ENCODE data around the gene NAE1.
A peak's percentile ranks its signal among the peaks of the same experiment; 100 is the strongest.
"Not testable (repeated sequence)": the region's sequence is repeated elsewhere in the genome, so short reads cannot be mapped to it uniquely, and the experiment has no call there.

Gene NAE1

DNA sequence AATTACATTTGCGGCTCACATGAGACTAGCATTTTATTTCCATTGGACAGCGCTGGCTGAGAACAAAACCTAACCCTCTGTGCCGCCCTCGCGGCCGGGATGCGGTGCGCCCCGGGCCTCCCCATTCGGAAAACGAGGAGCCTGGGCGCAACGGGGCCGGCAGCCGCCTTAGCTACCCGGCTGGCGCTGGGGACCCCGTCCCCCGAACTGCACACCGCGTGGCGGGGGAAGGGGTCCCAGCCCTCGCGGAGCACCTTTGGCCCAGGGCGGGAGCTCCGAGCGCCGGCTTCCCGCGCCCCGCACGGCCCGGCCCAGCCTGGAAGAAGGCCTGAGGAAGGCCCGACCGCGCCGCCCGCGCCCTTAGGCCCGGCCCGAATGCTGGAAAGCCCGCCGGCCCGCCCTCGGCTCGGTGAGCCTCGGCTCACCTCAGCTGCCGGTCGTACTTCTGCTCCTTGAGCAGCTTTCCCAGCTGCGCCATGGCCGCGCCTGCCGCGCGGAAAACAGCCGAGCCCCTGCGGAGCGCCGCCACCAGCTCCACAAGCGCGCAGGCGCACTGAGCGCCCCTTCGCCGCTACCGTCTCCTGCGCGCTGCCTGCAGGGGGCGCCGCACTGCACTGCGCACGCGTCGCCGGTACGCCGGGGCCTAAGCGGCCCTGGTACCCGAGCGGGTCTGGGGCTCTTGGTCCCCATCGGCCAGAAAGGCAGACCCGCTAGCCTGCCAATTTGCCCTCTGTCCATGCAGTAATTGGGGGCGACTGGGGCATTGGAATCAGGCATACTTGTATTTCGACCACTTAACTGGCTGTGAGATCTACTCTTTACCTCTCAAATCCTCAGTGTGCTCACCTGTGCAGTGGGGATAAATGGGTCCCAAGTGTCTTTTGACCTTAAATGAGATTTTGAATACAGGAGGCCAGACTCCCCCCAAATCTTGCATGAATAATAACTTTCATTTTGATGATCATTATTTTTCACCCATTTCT is at the start of gene NAE1:
TSS of gene NAE1 (minus strand) at position 555 of the 983 bp plus-strand sequence. CDS start at position 478, 77 bp downstream.
- DNase-seq = peak; percentile 62

DNA sequence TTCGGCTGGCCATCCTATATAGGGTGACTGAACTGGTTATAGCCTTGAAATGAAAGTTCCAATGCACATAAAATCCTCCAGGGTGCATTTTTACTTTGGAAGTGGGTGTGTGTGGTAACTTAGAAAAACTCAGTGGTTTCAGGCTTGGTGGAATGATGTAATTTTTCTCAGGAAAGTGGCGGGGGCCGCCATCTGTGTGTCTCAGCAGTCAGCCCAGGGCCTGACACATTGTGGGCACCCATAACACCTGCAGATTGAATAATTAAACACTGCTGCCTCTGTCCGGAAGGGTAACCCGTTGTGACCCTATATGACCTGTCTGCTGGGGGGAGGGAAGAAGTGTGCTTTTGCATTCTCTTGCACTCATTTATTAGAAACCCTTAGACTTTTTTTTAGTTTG is 47.3 kb upstream of the NAE1 start:
- peak; percentile 72 for DNase-seq

DNA sequence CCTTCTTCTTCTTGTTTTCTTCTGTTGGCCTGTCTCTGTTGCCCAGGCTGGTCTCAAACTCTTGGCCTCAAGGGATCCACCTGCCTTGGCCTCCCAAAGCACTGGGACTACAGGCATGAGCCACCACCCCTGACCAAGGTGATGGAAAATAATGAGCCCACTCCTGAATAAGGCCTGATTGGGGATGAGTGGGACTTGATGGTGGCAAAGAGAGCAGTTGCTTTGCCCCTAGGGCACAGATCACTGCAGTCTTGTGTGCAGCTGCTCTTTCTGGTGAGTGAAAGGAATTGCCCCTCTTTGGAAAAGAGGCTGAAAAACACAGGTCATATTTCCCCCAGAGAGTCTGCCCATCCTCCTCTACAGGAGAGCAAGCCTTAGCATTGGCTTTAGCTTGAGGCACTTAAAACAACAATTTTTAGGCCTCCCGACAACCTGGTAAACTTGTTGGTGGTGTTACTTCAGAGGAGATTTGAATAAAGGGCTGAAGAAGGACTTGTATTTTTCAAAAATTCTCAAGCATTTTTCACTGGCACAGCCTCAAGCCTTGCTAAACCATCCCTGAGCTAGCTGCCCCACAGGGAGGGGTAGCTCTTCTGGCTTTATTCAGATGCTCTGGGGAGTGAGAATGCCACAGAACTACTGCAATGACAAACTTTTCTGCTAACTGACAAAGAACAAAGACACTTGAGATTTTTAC is 43.5 kb upstream of the NAE1 start:
- DNase-seq = no peak

DNA sequence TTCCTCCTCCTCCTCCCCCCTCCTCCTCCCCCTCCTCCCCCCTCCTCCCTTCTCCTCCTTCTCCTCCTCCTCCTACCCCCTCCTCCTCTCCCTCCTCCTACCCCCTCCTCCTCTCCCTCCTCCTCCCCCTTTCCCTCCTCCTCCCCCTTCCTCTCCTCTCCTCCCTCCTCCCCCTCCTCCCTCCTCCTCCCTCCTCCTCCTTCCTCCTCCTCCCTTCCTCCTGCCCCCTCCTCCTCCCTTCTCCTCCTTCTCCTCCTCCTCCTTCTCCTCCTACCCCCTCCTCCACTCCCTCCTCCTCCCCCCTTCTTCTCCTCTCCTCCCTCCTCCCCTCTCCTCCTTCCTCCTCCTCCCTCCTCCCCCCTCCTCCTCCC is 42.9 kb upstream of the NAE1 start:
- no peak for DNase-seq

DNA sequence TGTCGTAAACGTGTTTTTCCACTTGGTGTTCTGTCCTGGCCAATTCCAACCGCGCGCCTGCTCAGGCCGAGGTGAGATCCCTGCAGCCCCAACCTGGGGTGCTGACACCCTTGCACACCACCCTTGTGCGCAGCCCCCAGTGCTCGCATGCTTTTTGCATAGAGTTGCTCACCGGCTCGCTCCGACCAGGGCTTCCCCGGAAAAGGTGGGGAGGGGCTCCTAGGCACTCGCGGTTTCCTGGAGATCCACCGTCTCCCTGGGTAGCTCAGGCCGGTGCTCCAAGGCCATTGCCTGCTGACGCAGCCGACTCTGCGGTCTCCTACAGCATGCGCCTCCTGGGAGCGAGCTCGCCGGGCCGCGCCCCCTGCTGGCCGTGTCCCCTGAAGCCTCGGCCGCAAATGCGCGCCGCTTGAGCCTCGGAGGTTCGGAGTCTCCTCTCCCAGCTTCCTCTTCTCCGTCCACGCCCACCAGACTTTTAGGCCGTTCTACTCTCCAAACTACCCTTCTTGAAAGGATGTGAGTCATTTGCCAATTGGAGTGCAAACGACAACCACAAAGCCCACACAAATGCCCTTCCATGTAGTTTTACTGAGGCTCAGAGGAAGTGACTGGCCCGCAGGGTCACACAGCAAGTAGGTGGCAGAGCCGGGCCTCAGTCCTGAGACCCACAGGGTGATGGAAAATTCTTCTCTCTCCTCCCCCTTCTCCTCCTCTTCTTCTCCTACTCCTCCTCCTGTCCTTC is 42.3 kb upstream of the NAE1 start:
- peak; percentile 25 for DNase-seq

DNA sequence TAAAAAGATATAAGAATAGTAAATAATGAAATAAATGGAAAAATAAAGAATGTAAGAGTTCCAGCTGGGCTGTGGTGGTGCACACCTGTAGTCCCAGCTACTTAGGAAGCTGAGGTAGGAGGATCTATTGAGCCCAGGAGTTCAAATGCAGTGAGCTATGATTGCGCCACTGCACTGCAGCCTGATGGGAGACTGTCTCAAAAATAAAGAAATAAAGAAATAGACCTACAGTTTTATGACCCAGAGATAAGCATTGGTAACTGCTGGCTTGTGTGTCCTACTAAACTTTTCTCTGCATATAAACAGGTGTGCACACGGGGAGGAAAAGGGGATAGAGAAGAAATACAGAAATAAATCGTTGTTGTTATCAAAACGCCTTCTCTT is 41.8 kb upstream of the NAE1 start:
- no peak for DNase-seq

DNA sequence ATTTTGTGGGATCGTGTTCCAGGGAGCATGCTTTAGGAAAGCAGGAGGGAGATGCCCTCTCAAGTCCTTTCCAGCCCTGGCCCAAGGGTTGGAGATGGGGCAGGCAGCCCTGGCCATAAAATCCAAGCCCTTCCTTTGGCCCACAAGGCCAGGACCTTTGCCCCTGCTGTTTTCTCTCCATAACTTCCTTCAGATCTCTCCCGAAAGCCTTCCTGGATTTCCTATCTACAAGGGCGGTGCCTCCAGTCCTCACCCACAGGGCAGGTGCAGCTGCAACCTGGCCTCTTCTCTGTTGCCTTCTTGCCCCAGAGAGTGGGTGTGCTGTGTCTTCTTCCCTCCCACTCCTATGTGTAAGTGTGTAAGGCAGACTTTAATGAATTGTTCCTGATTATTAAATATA is 41.1 kb upstream of the NAE1 start:
- DNase-seq = no peak

DNA sequence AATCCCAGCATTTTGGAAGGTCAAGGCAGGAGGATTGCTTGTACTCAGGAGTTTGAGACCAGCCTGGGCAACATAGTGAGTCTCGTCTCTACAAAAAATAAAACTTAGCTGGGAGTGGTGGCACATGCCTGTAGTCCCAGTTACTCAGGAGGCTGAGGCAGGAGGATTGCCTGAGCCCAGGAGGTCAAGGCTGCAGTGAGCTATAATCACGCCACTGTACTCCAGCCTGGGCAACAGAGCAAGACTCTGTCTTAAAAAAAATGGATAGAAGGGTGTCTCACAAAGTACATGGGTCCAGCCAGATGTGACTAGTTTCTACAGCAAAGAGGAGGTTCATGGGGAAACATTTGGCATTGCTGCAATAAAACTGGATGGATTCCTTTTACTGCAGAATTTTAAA is 40.6 kb upstream of the NAE1 start:
- DNase-seq = not testable (repeated sequence)

DNA sequence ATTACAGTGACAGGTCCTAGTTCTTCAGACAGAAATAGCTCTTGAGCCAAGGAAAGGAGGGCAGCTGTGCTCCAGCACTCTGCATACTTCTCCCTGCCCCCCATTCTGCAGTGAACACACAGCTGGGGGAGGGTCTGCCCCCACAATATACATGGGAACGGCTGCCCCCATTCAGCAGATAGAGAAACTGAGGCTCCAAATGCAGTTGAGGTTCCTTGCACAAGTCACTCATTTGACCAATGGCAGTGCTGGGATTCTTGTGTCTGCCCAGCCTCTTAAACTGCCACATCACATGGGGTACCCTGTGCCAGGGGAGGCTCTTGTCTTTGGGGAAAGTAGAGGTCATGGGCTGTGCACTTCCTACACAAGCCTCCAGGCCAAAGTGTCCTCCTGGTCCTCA is 38.6 kb upstream of the NAE1 start:
- no peak for DNase-seq

DNA sequence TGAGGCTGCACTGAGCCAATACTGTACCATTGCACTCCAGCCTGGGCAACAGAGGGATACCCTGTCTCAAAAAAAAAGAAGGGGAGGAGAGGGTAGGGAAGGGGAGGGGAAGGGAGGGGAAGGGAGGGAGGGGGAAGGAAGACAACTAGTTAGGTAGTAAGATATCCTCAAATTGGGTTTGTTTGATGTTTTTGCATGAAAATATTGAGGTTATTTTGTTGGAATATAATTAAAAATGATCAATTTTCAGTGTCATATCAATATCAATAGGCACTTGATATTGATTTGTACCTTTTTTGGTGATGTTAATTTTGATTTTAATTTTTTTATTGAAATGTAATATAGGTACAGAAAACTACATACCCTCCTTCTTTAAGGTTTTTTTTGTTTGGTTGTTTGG is 32.9 kb upstream of the NAE1 start:
- DNase-seq = no peak

DNA sequence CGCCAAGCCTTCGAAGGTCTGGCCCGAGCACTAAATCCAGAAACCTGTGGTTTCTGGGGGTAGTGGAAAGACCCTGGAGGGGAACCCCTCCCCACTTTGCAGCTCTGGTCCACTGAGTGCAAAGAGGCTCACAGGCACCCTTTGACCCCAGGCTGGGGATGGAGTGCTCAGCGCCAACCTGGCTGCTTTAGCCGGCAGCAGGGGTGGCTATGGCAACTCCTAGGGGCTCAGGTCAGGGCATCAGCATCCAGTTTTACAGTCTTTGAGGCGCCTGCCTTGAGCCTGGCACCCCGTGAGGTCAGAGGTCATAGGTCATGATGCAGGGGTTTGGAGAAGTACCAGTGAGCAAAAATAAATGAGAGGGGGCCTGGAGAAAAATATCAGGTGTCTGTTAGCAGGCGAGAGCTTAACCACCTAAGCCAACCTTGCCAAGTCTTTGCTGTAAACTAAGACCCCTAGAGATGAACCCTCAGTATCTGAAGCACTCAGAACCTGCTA is 31.3 kb upstream of the NAE1 start:
- DNase-seq = no peak

DNA sequence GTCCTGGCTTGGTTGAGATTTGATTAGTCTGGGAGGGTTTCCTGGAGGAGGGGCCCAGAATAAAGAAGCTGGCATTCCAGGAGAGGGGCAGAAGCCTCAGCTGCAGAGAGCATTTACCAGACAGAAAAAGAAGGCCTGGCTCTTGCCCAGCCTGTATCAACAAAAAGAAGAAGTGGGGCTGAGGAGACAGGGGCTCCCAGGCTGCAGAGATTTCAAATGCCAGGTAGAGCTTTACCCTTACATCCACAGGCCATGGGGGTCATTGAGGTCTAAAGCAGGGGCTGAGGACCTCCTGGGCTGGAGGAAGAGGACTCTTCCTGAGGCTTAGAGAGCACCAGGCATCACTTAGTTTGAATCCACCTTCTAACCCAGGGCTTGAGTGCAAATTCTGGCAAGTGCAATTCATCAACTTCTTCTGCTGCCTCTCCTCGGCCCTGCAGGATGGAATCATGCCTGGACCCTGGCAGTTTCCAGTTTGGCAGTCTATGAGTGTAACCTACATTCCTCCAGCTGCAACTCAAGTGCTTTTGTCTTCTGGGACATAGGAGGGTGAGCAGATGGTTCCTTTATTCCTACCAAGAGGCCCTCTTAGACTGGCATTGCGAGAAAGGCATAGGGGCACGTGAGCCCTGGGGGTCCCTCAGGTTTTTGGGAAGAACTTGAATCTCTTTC is 28.8 kb upstream of the NAE1 start:
- no peak for DNase-seq

DNA sequence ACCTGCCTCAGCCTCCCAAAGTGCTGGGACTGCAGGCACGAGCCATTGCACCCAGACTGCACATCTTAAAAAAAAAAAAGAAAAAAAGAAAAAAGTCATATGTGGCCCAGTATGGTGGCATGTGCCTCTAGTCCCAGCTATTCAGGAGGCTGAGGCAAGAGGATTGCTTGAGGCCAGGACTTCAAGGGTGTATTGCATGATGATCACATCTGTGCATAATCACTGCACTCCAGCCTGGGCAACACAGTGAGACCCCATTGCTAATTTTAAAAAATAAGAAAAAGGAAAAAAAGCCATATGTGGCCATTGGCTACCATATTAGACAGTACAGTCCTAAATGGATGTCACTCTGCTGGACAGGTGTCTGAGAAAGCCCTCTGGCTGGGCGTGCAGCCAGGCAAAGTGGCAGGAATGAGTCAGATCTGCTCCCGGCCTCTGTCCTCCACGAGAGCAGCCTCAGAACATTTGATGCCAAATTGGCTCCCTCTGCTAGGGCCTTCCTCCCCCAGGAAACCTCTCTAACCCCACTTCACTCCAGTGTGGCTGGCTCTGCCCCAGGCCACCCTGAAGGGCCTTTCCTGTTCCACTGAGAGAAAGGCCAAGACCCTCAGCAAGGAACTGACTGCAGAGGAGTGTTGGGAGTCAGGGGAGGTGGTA is 28.1 kb upstream of the NAE1 start:
- DNase-seq = peak; percentile 13

DNA sequence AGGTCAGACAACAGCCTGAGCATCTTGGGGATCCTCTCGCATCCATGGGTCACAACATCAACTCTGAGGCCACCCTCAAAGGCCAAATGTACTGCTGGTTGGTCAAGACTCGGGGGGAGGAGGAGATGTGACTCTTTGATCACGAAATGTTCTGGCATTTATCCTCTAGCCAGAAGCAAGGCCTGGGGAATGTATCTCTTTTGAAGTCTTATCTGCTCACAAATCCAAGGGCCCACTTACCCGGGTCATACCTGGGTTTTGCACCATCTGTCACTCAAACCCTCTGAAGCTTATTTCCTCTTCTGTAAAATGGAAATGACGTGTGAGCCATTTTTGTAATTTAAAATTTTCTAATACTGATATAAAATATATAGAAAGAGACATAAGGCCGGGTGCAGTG is 26.7 kb upstream of the NAE1 start:
- no peak for DNase-seq

DNA sequence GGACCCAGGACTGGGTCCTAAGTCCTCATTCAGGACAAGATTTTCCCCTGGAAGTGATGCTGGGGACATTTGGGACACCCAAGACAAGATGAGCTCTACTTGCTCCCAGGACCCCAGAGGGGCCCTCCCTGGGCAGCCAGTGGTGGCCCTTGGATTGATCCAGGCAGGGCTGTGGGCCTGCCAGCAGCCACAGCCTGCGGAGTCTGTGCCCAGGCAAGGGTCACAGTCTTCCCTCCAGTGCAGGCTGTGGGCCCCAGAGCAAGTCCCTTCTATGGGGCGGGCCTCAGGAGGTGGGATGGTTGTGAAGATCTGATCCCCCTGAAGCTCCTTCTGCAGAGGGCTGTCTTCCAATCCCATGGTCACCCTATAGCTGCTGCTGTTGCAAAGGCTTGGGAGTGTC is 26.0 kb upstream of the NAE1 start:
- DNase-seq = no peak

DNA sequence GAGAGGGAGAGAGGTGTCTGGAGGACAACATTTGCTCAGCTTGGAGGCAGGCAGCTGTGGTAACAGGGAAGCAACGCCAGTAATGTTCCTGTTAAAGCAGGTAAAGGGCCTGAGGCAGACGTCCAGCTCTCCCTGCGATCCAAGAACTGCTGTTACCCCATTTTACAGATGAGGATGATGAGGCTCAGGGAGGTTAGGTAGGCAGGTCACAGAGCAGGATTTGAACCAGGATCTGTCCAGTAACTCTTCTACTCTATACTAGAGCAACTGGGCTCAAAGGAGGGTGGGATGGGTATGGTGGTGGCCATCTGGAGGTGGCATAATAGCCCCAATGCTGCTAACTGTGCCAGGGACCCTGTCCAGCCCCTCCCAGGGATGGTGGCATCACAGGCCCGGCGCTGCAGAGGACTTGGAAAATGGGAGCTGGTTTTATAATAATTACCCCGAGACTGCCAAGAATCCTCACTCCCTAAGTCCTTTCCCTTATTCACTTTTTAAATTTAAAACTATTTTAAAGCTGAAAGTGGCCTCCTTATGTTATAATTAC is 25.5 kb upstream of the NAE1 start:
- no peak for DNase-seq

DNA sequence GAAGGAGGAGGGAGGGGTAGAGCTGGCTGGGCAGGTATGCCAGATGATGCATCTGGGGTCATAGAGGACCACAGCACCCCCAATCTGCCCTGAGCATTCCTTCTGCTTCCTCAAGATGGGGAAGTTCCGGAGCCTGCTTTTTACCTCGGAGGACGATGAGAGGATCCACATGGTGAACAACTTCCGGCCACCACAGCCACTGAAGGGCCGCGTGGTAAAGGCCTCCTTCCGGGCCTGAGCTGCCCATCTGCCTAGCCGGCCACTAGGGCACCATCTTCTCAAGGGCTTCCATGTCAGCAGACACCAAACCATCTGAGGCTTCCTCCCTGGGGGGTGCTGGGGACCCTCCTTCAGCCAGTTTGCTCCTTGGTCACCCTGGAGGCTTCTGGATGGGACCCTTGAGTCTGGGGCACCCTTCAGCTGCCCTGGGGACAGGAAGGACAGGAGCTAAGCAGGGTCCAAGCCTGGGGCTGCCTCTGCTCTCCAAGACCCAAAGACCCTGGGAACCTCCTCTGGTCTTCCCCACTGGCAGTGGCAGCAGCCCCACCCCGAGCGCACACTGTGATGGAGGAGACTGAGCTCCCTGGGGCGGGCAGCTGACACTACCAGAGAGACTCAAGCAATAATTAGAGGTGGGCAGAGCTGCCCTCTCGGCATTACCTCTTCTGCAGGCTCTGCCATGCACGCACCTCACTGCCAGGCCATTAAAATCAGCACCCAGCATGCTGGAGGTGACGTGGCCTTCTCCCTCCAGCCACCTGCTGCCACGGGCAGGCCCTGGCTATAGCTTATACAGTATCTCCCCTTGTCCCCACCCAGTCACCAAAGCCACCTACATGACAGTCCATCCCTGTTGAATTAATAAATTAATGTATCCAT is 22.7 kb upstream of the NAE1 start:
- no peak for DNase-seq

DNA sequence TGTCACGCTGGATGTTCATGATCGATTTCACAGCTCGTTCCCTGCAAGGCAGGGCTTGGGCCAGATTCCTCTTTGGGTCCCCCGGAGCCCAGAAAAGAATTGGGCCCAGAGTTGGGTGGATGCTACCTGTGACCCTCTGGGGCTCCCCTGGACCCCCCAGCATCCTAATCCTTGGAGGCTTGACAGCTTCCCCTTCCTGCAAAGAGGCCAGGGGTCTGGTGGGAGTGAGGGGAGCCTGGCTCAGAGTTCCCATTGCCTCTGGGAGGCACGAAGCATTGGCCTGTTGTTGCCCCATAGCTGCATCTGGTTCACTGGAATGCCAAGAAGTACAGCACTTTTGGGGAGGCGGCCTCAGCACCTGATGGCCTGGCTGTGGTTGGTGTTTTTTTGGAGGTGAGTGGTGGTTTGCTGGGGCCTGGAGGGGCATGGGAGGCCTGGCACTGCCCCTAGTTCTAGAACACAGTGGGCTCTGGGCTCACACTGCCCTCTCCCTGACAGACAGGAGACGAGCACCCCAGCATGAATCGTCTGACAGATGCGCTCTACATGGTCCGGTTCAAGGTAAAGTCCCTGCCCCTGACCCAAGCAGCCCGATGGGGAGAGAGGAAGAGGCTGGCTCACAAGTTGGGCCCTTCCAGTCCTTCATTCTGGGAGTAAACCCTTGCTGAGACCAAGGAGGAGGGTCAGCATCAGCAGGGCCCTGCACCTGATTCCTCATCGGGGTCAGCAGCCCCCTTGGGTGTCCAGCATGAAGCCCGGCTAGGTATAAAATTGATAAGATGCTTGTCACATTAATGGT is 20.6 kb upstream of the NAE1 start:
- DNase-seq = no peak

DNA sequence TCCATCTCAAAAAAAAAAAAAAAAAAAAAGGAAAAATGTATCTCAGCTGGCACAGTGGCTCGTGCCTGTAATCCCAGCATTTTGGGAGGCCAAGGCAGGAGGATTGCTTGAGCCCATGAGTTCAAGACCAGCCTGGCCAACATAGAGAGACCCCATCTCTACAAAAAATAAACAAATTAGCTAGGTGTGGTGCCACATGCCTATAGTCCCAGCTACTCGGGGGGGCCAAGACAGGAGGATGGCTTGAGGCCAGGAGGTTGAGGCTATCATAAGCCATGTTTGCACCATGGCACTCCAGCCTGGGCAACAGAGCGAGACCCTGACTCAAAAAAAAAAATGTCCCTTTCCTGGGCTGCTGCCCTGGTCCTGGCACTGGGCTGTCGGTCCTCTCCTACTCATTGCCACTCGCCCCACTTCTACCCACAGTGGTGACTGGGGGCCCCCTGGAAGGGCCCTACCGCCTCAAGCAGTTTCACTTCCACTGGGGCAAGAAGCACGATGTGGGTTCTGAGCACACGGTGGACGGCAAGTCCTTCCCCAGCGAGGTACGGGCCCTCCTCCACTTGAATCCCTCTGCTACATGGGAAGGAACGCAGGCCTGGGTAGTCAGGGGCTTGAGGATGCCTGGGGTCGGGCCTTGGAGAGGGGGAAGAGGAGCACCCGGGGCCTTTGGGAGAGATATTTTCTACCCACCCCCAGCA is 19.5 kb upstream of the NAE1 start:
- no peak for DNase-seq
